Endothelial cell of umbilical vein (primary cell): ENCODE data around the gene SLC35E4. TPM values are rescaled to one million over a fixed set of nuclear protein-coding genes. Genes with fewer than 3 reads are reported as not detected.

Source experiments
- BruUV-seq: library from RNA; stranded (reverse); fragments of 400-500 nt; replicated peaks from 2 replicates; lab custom pipeline; 2021; lab: Mats Ljungman, UMichigan
- CTCF ChIA-PET: fragments of 300-600, 350-600 bp; sonication (Branson Sonifier 250); formaldehyde crosslinking; loops from one replicate; lab custom pipeline; 2021; ENCODE audit warnings: antibody characterized with exemption, inconsistent platforms; lab: Charles Lee
- POLR2A ChIA-PET: fragments of 300-600, 350-600 bp; sonication (Branson Sonifier 250); formaldehyde crosslinking; loops from one replicate; lab custom pipeline; 2021; ENCODE audit warnings: antibody characterized with exemption, inconsistent platforms; lab: Charles Lee
- DNase-seq: peaks from one replicate; pipeline ENCODE4 v3.0.0-alpha.2; 2011; ENCODE audit warnings: low read depth, low spot score
- FAIRE-seq: peaks from 2 replicates; lab custom pipeline; 2011; peaks lifted over from hg19 to GRCh38; lab: Jason Lieb, UNC
- H2AFZ ChIP-seq: 2 replicates; pipeline ENCODE4 v1.6.0; 2012; ENCODE audit warnings: low read depth, low read length, control low read depth, inconsistent platforms
- H3K27ac ChIP-seq: 2 replicates; pipeline ENCODE4 v1.5.1; 2011; ENCODE audit warnings: low read depth, mild to moderate bottlenecking, control low read depth, low read length, moderate library complexity; ENCODE audit not compliant: insufficient read depth
- H3K27me3 ChIP-seq, 2 experiments: 2 replicates each; pipeline versions ENCODE4 v1.6.0 to v1.6.1; 2011; ENCODE audit warnings: low read length in 2 of 2, mixed read lengths in 1 of 2; ENCODE audit not compliant: control insufficient read depth in 2 of 2, insufficient read depth in 2 of 2
- H3K36me3 ChIP-seq, 2 experiments: 2 replicates in 1 of 2; 3 replicates in 1 of 2; pipeline ENCODE4 v1.5.1; 2011; ENCODE audit warnings: low read length in 2 of 2, mild to moderate bottlenecking in 1 of 2, moderate library complexity in 1 of 2; ENCODE audit not compliant: control insufficient read depth in 2 of 2, insufficient read depth in 2 of 2; ENCODE audit errors: extremely low read depth in 1 of 2
- H3K4me1 ChIP-seq: 3 replicates; pipeline ENCODE4 v1.5.1; 2011; ENCODE audit warnings: mild to moderate bottlenecking, low read length; ENCODE audit not compliant: control insufficient read depth, insufficient read depth; ENCODE audit errors: extremely low read depth
- H3K4me2 ChIP-seq: 2 replicates; pipeline ENCODE4 v1.6.1; 2011; ENCODE audit warnings: low read length, control low read depth, mixed read lengths; ENCODE audit not compliant: insufficient read depth
- H3K4me3 ChIP-seq, 3 experiments: fragments of 200-600 bp in 1 of 3; sonication (generic), shearing (Covaris generic) in 1 of 3; replicated peaks in 1 of 3; 2 replicates each; pipeline ENCODE4 v1.5.1; 2011 to 2016; ENCODE audit warnings: control low read depth in 3 of 3, low read length in 3 of 3, mild to moderate bottlenecking in 2 of 3, inconsistent platforms in 1 of 3, low read depth in 1 of 3, moderate library complexity in 1 of 3; ENCODE audit not compliant: insufficient read depth in 1 of 3
- H3K79me2 ChIP-seq: 2 replicates; pipeline ENCODE4 v1.6.0; 2012; ENCODE audit warnings: low read length, inconsistent platforms; ENCODE audit not compliant: control insufficient read depth, insufficient read depth
- H3K9ac ChIP-seq: replicated peaks from 2 replicates; pipeline ENCODE3; 2011; ENCODE audit warnings: low read length, control low read depth; ENCODE audit not compliant: insufficient read depth; ENCODE audit errors: extremely low read depth
- H3K9me1 ChIP-seq: replicated peaks from 3 replicates; pipeline ENCODE4 v1.6.0; 2011; ENCODE audit warnings: mild to moderate bottlenecking, low read length; ENCODE audit not compliant: control insufficient read depth, insufficient read depth; ENCODE audit errors: extremely low read depth
- H3K9me3 ChIP-seq: replicated peaks from 2 replicates; pipeline ENCODE4 v1.5.1; 2012; ENCODE audit warnings: low read length, inconsistent platforms; ENCODE audit not compliant: control insufficient read depth, insufficient read depth
- H4K20me1 ChIP-seq: replicated peaks from 2 replicates; pipeline ENCODE3; 2011; ENCODE audit warnings: mild to moderate bottlenecking, low read length; ENCODE audit not compliant: control insufficient read depth, insufficient read depth; ENCODE audit errors: extremely low read depth
- EZH2 ChIP-seq: IDR thresholded peaks from 2 replicates; pipeline ENCODE4 v1.6.1; 2012; ENCODE audit warnings: borderline replicate concordance, low read depth, mild to moderate bottlenecking, moderate library complexity, low read length, inconsistent platforms; ENCODE audit not compliant: severe bottlenecking
- FOS ChIP-seq: IDR thresholded peaks from 2 replicates; pipeline ENCODE4 v1.6.1; 2011; ENCODE audit warnings: mild to moderate bottlenecking, low read length, moderate library complexity, borderline replicate concordance; ENCODE audit not compliant: insufficient read depth
- GATA2 ChIP-seq: IDR thresholded peaks from 2 replicates; pipeline ENCODE4 v1.7.0; 2011; ENCODE audit warnings: low read depth, mild to moderate bottlenecking, moderate library complexity, mixed read lengths, low read length; ENCODE audit not compliant: insufficient read length, insufficient read depth
- JUN ChIP-seq: IDR thresholded peaks from 2 replicates; pipeline ENCODE4 v1.6.1; 2011; ENCODE audit warnings: borderline replicate concordance, low read depth; ENCODE audit not compliant: insufficient read length, insufficient read depth
- MYC ChIP-seq: IDR thresholded peaks from one replicate; pipeline ENCODE4 v1.6.1; 2011; ENCODE audit warnings: mild to moderate bottlenecking, low read depth, low read length
- POLR2A ChIP-seq: IDR thresholded peaks from 2 replicates; pipeline ENCODE4 v1.6.1; 2012; ENCODE audit warnings: low read depth, mild to moderate bottlenecking, control low read depth, low read length
- POLR2AphosphoS5 ChIP-seq: IDR thresholded peaks from 2 replicates; pipeline ENCODE4 v1.6.1; 2012; ENCODE audit warnings: low read depth, mild to moderate bottlenecking, control low read depth, low read length, moderate library complexity; ENCODE audit not compliant: insufficient read depth
- dilution Hi-C: fragments of 300-500 bp; cut with MboI; formaldehyde crosslinking; loops from one replicate; pipeline ENCODE4 v1.15.0; 2019; ENCODE audit warnings: low sequenced_read_pairs; ENCODE audit not compliant: extremely low pct_ligation_motif_present
- intact Hi-C: fragments of 100-400 bp; cut with micrococcal nuclease; formaldehyde crosslinking; loops from one replicate; pipeline ENCODE4 v1.10.0; 2022
- polyA plus RNA-seq, 4 experiments: library from polyadenylated mRNA; depleted of rRNA in 3 of 4; stranded (reverse) in 3 of 4; unstranded in 1 of 4; fragments of >200 nt; gene quantifications; 2 replicates each; pipeline versions ENCODE4 v1.2.1 to v1.2.3, GENCODE V29; 2011 to 2012; ENCODE audit warnings: missing spikeins in 1 of 4
- total RNA-seq: library from RNA; stranded (reverse); gene quantifications from 2 replicates; pipeline ENCODE4 v1.2.3, GENCODE V29; 2021
- TF ChIP-seq, protein P1 (sequence below): IDR thresholded peaks from 2 replicates; pipeline ENCODE4 v1.6.1; 2011; ENCODE audit not compliant: insufficient read depth, insufficient read length
- TF ChIP-seq, protein P2 (sequence below), 2 donors: IDR thresholded peaks; 1 replicate in 1 of 2; 2 replicates in 1 of 2; pipeline ENCODE4 v1.5.1; 2011; ENCODE audit warnings: low read length in 2 of 2, mild to moderate bottlenecking in 2 of 2, moderate library complexity in 2 of 2, control low read depth in 1 of 2, inconsistent platforms in 1 of 2, low read depth in 1 of 2; ENCODE audit not compliant: insufficient read depth in 1 of 2; ENCODE audit errors: extremely low read depth in 1 of 2

SLC35E4 gene
- total and polyA plus RNA-seq, 2 donors (not counting 3 experiments of a cell fraction or from before 2014, with no cell fraction given) = 10.7 to 15.3 TPM

DNA sequence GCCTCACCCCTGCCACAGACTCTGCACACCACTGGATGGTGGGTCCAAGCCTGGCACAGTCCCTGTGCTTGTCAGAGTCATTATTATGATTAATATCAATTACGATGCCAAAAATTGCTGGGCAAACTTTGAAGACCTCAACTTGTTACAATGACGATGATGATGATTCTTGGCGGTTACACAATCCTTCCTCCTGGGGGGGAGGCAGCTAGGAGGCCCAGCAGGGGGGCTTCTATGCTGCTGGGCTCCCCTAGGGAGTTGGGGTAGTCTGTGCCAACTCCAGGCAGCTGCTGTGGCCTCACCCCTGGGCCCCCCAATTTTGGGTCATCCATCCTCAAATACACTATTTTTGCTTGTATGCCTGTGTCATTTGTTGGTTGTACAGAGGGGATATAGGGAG is 12.0 kb downstream of the SLC35E4 start:
- H4K20me1 ChIP-seq = no peaks in the 10 kb centered on the region
- ChIA-PET CTCF (interaction anchor here (5.1 kb wide), 1 partner anchor 107 kb away, joined by 32 read pairs; no protein-coding TSS in a partner anchor), POLR2A (interaction anchor here (0.6 kb wide), 1 partner anchor 53 kb away, joined by 7 read pairs; no protein-coding TSS in a partner anchor)
- DNase-seq = no peak
- H3K27me3 ChIP-seq = no peaks in the 10 kb centered on the region
- H3K36me3 ChIP-seq = peaks cover 0 to 3% of the 10 kb centered on the region in 2 experiments
- no peak for FAIRE-seq
- H3K4me2 ChIP-seq = no peak overlapping the region
- intact Hi-C loops (no loop called here), dilution Hi-C loops (no loop called here)
- no peak overlapping the region for H3K9ac ChIP-seq
- H2AFZ ChIP-seq = no peak overlapping the region
- peaks cover 11% of the 10 kb centered on the region for H3K4me1 ChIP-seq
- no TSS peak for BruUV-seq
- H3K4me3 ChIP-seq = no peak overlapping the region
- H3K27ac ChIP-seq = no peak overlapping the region
- H3K9me1 ChIP-seq = no peaks in the 10 kb centered on the region
- peaks cover 16% of the 10 kb centered on the region for H3K79me2 ChIP-seq
- no peaks in the 10 kb centered on the region for H3K9me3 ChIP-seq
- TF ChIP-seq MYC = no peak
- TF ChIP-seq GATA2 = no peak
- no peak for TF ChIP-seq EZH2
- no peak for TF ChIP-seq JUN
- no peak for TF ChIP-seq POLR2AphosphoS5
- TF ChIP-seq, protein P1, sequence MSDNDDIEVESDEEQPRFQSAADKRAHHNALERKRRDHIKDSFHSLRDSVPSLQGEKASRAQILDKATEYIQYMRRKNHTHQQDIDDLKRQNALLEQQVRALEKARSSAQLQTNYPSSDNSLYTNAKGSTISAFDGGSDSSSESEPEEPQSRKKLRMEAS = no peak
- no peak for TF ChIP-seq POLR2A
- no peak for TF ChIP-seq FOS
- TF ChIP-seq, protein P2, sequence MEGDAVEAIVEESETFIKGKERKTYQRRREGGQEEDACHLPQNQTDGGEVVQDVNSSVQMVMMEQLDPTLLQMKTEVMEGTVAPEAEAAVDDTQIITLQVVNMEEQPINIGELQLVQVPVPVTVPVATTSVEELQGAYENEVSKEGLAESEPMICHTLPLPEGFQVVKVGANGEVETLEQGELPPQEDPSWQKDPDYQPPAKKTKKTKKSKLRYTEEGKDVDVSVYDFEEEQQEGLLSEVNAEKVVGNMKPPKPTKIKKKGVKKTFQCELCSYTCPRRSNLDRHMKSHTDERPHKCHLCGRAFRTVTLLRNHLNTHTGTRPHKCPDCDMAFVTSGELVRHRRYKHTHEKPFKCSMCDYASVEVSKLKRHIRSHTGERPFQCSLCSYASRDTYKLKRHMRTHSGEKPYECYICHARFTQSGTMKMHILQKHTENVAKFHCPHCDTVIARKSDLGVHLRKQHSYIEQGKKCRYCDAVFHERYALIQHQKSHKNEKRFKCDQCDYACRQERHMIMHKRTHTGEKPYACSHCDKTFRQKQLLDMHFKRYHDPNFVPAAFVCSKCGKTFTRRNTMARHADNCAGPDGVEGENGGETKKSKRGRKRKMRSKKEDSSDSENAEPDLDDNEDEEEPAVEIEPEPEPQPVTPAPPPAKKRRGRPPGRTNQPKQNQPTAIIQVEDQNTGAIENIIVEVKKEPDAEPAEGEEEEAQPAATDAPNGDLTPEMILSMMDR (IDR thresholded peaks at IDR 0.05; ENCODE audit: extremely low read depth in 1 of 2, insufficient read depth in 1 of 2, low read depth in 1 of 2, low read length in 2 of 2) = no peak
